Cardiac muscle cell (in vitro differentiated cells and primary cell): ENCODE results near the gene DAB1. TPM values are rescaled to one million over a fixed set of nuclear protein-coding genes. Genes with fewer than 3 reads are reported as not detected.

Experiments used
- DNase-seq, 2 donors: peaks; one replicate each; pipeline versions ENCODE4 v3.0.0 to v3.0.0-alpha.2; 2010 to 2017; ENCODE audit warnings: low read depth in 1 of 2, low spot score in 1 of 2
- H3K27ac ChIP-seq: fragments of 200-600 bp; sonication (generic); 2 replicates; pipeline ENCODE4 v1.5.1; 2016
- H3K27me3 ChIP-seq: fragments of 200-600 bp; sonication (generic); 2 replicates; pipeline ENCODE4 v1.6.0; 2016; ENCODE audit warnings: control low read depth
- H3K36me3 ChIP-seq: fragments of 200-600 bp; sonication (generic); 2 replicates; pipeline ENCODE4 v1.5.1; 2016; ENCODE audit warnings: control low read depth
- H3K4me1 ChIP-seq: fragments of 200-600 bp; sonication (generic); 2 replicates; pipeline ENCODE4 v1.8.1; 2017; ENCODE audit warnings: low read depth, mild to moderate bottlenecking, mixed run types
- H3K4me3 ChIP-seq: fragments of 200-600 bp; sonication (generic); 2 replicates; pipeline ENCODE4 v1.5.1; 2016; ENCODE audit warnings: mild to moderate bottlenecking
- H3K9me3 ChIP-seq: fragments of 200-600 bp; sonication (generic); 2 replicates; pipeline ENCODE4 v1.5.1; 2017; ENCODE audit warnings: low read depth, mild to moderate bottlenecking, control low read depth
- CTCF ChIP-seq: IDR thresholded peaks from 2 replicates; pipeline ENCODE4 v1.5.1; 2012; ENCODE audit warnings: low read depth, mild to moderate bottlenecking, low read length
- polyA plus RNA-seq: library from polyadenylated mRNA; unstranded; fragments of >200 nt; fragmentation: Nextera tagmentation; extraction: Ambion mirVana; gene quantifications from 2 replicates; pipeline ENCODE4 v1.2.1, GENCODE V29; 2016
- total RNA-seq: library from RNA; depleted of rRNA; stranded (reverse); fragments of >200 nt; gene quantifications from 2 replicates; pipeline ENCODE4 v1.2.3, GENCODE V29; 2016

The DAB1 gene
- total and polyA plus RNA-seq, 2 experiments from 2014 or later: 24.1 to 26.6 TPM

- TF ChIP-seq CTCF: no peak
- Histone ChIP-seq H3K4me1 (no peaks in the 10 kb centered on the region), H3K27ac (no peak overlapping the region), H3K4me3 (no peak overlapping the region), H3K36me3 (no peaks in the 10 kb centered on the region), H3K27me3 (no peaks in the 10 kb centered on the region), H3K9me3 (no peaks in the 10 kb centered on the region)
- no peak for DNase-seq
Measured at GRCh38 chr1:57024855-57025254, 399.0 kb downstream of the DAB1 start.

- Histone ChIP-seq H3K9me3 (no peaks in the 10 kb centered on the region), H3K27me3 (no peaks in the 10 kb centered on the region), H3K4me3 (no peak overlapping the region), H3K36me3 (no peaks in the 10 kb centered on the region), H3K27ac (no peak overlapping the region), H3K4me1 (no peaks in the 10 kb centered on the region)
- TF ChIP-seq CTCF: no peak
- DNase-seq: no peak
Measured at GRCh38 chr1:57024428-57024827, 399.4 kb downstream of the DAB1 start.

GRCh38 chr1:57020216-57020615, 403.6 kb downstream of the DAB1 start:
- Histone ChIP-seq H3K4me3 (no peak overlapping the region), H3K9me3 (no peaks in the 10 kb centered on the region), H3K27ac (no peak overlapping the region), H3K27me3 (no peaks in the 10 kb centered on the region), H3K36me3 (peaks cover 3% of the 10 kb centered on the region), H3K4me1 (peaks cover 7% of the 10 kb centered on the region)
- TF ChIP-seq CTCF: no peak
- no peak for DNase-seq

GRCh38 chr1:57019236-57019839, 404.5 kb downstream of the DAB1 start:
- no peak for TF ChIP-seq CTCF
- DNase-seq: no peak
- no peaks in the 10 kb centered on the region for H3K9me3 ChIP-seq
- H3K27me3 ChIP-seq: no peaks in the 10 kb centered on the region
- H3K4me3 ChIP-seq: no peak overlapping the region
- H3K36me3 ChIP-seq: peaks cover 3% of the 10 kb centered on the region
- no peak overlapping the region for H3K27ac ChIP-seq
- peaks cover 7% of the 10 kb centered on the region for H3K4me1 ChIP-seq

GRCh38 chr1:57018119-57018518, 405.7 kb downstream of the DAB1 start:
- TF ChIP-seq CTCF: no peak
- no peak for DNase-seq
- Histone ChIP-seq H3K27me3 (no peaks in the 10 kb centered on the region), H3K4me3 (no peak overlapping the region), H3K9me3 (no peaks in the 10 kb centered on the region), H3K36me3 (peaks cover 3% of the 10 kb centered on the region), H3K27ac (no peak overlapping the region), H3K4me1 (peaks cover 19% of the 10 kb centered on the region)
